Liver (tissue), 3 donors: ENCODE measurements around the gene FBXO2.
A peak's percentile ranks its signal among the peaks of the same experiment; 100 is the strongest.

Source experiments
- EGR1 ChIP-seq, 2 donors: IDR thresholded peaks; 2 replicates each; pipeline ENCODE4 v1.6.1; 2016 to 2018; ENCODE audit warnings: antibody characterized with exemption in 2 of 2, low read depth in 2 of 2
- GABPA ChIP-seq, 2 donors: IDR thresholded peaks in 1 of 2; conservative IDR thresholded peaks in 1 of 2; 2 replicates each; pipeline ENCODE4 v1.6.1; 2016; ENCODE audit warnings: antibody characterized with exemption in 2 of 2, mild to moderate bottlenecking in 1 of 2, moderate library complexity in 1 of 2
- HNF4A ChIP-seq, 2 donors: conservative IDR thresholded peaks; 2 replicates each; pipeline ENCODE4 v1.6.1; 2016; ENCODE audit warnings: antibody characterized with exemption in 2 of 2, mild to moderate bottlenecking in 2 of 2
- JUND ChIP-seq, 2 donors: IDR thresholded peaks; 2 replicates each; pipeline ENCODE4 v1.6.1; 2016; ENCODE audit warnings: antibody characterized with exemption in 2 of 2
- RAD21 ChIP-seq, 2 donors: IDR thresholded peaks; 2 replicates each; pipeline ENCODE4 v1.6.1; 2016; ENCODE audit warnings: antibody characterized with exemption in 2 of 2, mild to moderate bottlenecking in 2 of 2
- TAF1 ChIP-seq: conservative IDR thresholded peaks from 2 replicates; pipeline ENCODE4 v1.6.1; 2016; ENCODE audit warnings: antibody characterized with exemption, mild to moderate bottlenecking
- YY1 ChIP-seq: IDR thresholded peaks from 2 replicates; pipeline ENCODE4 v1.6.1; 2016; ENCODE audit warnings: antibody characterized with exemption, mild to moderate bottlenecking
- TF ChIP-seq, protein P1 (sequence below): fragments of 150-350 bp; IDR thresholded peaks from 2 replicates; pipeline ENCODE4 v1.5.1; 2017; ENCODE audit warnings: improper control_type of control experiment, low read depth, low read length; ENCODE audit not compliant: missing input control
- TF ChIP-seq, protein P2 (sequence below): IDR thresholded peaks from 2 replicates; pipeline ENCODE4 v1.6.1; 2016; ENCODE audit warnings: antibody characterized with exemption
- TF ChIP-seq, protein P3 (sequence below): IDR thresholded peaks from 2 replicates; pipeline ENCODE4 v1.6.1; 2016; ENCODE audit warnings: antibody characterized with exemption
- TF ChIP-seq, protein P4 (sequence below): IDR thresholded peaks from 2 replicates; pipeline ENCODE4 v1.6.1; 2016; ENCODE audit warnings: antibody characterized with exemption
- TF ChIP-seq, protein P5 (sequence below): IDR thresholded peaks from 2 replicates; pipeline ENCODE4 v1.6.1; 2016; ENCODE audit warnings: antibody characterized with exemption, mild to moderate bottlenecking
- donor health status: healthy.
- donor health status: healthy.

DNA sequence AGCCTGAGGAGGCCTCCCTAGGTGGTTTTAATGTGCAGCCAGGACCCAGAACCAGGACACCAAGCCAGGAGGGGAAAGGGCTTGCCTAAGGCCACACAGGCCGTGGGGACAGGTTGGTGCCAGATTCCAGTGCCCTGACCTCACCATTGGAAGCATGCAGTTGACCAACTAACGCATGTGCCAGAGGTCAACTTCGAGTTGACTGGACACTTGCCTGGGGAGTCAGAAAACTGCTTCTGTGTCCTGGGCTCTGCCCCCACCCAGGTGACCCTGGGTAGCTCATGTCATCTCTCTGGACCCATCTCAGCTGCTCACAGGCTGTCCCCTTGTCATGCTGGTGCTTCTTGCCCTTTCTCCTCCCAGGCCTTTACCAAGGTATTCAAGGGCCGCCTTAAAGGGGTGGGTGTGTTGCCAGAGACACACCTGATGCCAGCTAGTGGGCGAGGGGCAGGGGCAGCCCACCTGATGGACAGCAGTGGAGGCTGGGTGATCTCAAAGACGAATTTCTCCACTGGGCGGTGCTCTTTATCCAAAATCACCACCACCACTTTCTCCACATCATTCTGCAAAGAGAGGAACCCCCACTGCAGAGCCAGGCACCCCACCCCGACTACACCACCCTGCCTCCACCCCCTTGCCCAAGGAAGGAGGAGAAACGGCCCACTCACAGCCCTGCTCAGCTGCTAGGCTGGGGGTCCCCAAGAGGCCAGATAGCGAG lies 22.3 kb upstream of the FBXO2 start:
- TF ChIP-seq, protein P1, sequence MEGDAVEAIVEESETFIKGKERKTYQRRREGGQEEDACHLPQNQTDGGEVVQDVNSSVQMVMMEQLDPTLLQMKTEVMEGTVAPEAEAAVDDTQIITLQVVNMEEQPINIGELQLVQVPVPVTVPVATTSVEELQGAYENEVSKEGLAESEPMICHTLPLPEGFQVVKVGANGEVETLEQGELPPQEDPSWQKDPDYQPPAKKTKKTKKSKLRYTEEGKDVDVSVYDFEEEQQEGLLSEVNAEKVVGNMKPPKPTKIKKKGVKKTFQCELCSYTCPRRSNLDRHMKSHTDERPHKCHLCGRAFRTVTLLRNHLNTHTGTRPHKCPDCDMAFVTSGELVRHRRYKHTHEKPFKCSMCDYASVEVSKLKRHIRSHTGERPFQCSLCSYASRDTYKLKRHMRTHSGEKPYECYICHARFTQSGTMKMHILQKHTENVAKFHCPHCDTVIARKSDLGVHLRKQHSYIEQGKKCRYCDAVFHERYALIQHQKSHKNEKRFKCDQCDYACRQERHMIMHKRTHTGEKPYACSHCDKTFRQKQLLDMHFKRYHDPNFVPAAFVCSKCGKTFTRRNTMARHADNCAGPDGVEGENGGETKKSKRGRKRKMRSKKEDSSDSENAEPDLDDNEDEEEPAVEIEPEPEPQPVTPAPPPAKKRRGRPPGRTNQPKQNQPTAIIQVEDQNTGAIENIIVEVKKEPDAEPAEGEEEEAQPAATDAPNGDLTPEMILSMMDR: no peak
- TF ChIP-seq TAF1 (no peak), RAD21 (IDR thresholded peaks at IDR 0.05) (peak; percentile 15 to 21), GABPA (IDR thresholded peaks at IDR 0.05 in 1 of 2, conservative IDR thresholded peaks at IDR 0.05 in 1 of 2) (no peak), EGR1 (IDR thresholded peaks at IDR 0.05; ENCODE audit: low read depth in 2 of 2) (peak in 1 of 2 donors; percentile 39), JUND (IDR thresholded peaks at IDR 0.05) (peak; percentile 80 to 84), YY1 (peak; percentile 38), HNF4A (conservative IDR thresholded peaks at IDR 0.05) (peak; percentile 90 to 94)
- TF ChIP-seq, protein P2, sequence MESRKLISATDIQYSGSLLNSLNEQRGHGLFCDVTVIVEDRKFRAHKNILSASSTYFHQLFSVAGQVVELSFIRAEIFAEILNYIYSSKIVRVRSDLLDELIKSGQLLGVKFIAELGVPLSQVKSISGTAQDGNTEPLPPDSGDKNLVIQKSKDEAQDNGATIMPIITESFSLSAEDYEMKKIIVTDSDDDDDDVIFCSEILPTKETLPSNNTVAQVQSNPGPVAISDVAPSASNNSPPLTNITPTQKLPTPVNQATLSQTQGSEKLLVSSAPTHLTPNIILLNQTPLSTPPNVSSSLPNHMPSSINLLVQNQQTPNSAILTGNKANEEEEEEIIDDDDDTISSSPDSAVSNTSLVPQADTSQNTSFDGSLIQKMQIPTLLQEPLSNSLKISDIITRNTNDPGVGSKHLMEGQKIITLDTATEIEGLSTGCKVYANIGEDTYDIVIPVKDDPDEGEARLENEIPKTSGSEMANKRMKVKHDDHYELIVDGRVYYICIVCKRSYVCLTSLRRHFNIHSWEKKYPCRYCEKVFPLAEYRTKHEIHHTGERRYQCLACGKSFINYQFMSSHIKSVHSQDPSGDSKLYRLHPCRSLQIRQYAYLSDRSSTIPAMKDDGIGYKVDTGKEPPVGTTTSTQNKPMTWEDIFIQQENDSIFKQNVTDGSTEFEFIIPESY: peak; percentile 61
- TF ChIP-seq, protein P3, sequence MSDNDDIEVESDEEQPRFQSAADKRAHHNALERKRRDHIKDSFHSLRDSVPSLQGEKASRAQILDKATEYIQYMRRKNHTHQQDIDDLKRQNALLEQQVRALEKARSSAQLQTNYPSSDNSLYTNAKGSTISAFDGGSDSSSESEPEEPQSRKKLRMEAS: peak; percentile 86
- TF ChIP-seq, protein P4, sequence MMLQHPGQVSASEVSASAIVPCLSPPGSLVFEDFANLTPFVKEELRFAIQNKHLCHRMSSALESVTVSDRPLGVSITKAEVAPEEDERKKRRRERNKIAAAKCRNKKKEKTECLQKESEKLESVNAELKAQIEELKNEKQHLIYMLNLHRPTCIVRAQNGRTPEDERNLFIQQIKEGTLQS: peak; percentile 53
- TF ChIP-seq, protein P5, sequence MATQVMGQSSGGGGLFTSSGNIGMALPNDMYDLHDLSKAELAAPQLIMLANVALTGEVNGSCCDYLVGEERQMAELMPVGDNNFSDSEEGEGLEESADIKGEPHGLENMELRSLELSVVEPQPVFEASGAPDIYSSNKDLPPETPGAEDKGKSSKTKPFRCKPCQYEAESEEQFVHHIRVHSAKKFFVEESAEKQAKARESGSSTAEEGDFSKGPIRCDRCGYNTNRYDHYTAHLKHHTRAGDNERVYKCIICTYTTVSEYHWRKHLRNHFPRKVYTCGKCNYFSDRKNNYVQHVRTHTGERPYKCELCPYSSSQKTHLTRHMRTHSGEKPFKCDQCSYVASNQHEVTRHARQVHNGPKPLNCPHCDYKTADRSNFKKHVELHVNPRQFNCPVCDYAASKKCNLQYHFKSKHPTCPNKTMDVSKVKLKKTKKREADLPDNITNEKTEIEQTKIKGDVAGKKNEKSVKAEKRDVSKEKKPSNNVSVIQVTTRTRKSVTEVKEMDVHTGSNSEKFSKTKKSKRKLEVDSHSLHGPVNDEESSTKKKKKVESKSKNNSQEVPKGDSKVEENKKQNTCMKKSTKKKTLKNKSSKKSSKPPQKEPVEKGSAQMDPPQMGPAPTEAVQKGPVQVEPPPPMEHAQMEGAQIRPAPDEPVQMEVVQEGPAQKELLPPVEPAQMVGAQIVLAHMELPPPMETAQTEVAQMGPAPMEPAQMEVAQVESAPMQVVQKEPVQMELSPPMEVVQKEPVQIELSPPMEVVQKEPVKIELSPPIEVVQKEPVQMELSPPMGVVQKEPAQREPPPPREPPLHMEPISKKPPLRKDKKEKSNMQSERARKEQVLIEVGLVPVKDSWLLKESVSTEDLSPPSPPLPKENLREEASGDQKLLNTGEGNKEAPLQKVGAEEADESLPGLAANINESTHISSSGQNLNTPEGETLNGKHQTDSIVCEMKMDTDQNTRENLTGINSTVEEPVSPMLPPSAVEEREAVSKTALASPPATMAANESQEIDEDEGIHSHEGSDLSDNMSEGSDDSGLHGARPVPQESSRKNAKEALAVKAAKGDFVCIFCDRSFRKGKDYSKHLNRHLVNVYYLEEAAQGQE: peak; percentile 63
